ENCODE measurements around the gene RADIL.

The RADIL gene

DNA sequence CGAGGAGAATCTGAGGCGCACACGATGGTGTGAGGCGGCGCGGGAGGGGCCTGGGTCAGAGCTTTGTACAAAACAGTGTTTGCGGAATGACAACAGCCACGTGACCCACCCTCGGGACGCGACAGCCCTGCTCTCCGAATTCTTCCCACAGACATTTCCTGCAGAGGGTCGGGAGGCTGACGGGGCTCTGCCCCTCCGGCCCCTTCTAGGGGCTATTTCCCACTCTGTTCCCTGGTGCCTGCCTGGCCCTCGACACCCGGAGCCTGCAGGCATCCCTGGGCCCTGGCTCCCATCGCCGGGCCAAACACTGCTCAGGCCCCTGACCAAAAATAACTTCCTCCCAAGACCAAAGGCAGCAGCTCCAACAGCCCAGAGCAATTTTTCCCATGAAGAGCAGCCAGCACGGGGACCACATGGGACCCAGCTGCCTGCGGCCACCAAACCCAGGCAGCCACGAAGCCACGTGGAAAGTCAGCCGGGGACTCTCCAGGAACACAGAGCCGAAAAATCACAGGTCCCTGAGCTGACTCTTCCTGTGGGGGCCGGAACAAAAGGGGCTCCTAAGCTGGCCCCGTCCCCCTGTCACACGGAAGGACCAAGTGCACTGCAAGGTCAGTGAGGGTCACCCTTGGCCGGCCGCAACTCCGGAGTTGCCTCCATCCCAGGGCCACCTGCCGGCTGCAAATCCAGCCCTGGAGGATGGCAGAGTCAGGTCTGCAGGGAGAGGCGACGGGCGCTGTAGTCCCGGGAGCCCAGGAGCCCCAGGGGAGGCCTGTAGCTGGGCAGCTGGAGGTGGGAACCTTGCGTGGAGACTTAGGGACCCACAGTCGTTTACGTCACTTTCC is 63.7 kb downstream of the RADIL start:
- Mint-ChIP-seq H3K27ac (no peak overlapping the region), H3K4me3 (no peak overlapping the region), H3K27me3 (ENCODE audit: low read depth) (no peaks in the 10 kb centered on the region), H3K36me3 (ENCODE audit: low read depth) (no peaks in the 10 kb centered on the region), H3K9me3 (no peaks in the 10 kb centered on the region), H3K4me1 (ENCODE audit: low read depth) (peaks cover under 1% of the 10 kb centered on the region)

DNA sequence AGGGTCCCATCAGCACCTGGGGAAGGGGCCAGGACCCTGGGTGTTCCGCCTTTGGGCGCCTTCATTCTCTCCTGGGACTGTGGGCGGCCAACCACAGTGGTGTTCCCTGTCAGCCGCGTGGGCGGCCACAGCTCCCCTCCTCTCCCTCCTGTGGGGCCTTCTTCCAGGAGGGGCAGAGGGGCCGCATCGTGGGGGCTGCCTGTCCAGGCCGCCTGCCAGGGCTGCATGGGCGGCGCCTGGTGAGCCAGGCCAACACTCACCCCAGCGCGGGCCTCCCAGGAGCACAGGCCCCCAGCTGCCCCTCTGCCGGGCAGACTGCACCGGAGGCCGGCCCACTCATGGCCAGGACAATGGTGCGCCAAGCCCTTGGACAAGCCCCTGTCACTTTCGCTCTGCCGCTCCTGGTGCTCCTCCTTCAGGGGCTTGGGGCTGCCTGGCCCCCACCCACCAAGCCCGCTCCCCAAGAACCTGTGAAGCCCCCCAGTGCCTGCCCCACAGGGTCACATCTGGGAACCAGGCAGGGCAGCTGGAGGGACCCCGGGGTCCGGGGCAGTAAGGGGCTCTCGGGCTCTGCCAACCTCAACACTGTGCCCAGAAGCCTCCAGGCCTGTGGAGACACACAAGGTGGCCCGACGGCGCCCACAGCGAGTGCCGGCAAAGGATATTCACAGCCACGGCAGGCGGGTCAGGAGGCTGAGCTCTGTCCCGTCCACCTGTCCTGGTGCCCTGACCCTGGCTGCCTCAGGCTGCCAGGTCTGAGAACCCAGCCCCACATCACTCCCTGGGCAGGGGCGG is 65.3 kb downstream of the RADIL start:
- Mint-ChIP-seq H3K9me3 (peaks cover 6% of the 10 kb centered on the region), H3K4me1 (ENCODE audit: low read depth) (peaks cover 1% of the 10 kb centered on the region), H3K27ac (no peak overlapping the region), H3K36me3 (ENCODE audit: low read depth) (no peaks in the 10 kb centered on the region), H3K27me3 (ENCODE audit: low read depth) (peaks cover 10% of the 10 kb centered on the region), H3K4me3 (no peak overlapping the region)

DNA sequence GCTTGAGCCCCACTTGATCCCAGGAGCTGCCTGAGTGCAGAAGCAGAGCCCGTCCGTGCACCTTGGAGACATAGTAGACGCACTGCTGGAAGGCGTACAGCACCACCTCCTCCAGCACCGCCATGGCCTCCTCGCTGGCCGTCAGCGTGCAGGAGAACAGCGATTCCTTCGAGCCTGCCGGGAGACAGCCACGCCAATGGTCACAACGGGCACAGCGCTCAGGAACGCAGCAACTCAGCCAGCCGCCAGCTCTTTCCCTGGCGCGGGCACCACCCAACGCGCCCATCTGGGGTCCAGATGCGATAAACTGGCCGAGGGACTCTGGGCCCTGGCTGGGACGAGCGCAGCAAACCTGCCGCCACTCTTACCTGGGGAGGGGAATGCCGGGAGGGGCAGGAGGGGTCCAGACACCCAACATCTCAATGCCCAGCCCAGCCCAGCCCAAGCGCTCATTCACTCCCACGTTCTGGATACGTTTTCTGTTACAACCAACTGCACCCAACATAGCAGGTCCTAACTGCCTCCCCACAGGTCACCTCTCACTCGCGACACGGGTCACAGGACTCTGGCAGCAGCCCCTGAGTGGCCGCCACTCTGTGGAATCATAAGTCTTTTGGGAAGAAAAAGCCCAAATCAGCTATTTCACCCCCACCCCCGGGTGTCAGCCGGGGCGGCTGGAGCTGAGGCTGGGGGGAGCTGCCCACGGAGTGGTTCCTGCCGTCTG is 66.2 kb downstream of the RADIL start:
- H3K36me3 Mint-ChIP-seq (ENCODE audit: low read depth), result no peaks in the 10 kb centered on the region
- no peak overlapping the region for H3K4me3 Mint-ChIP-seq
- peaks cover 14% of the 10 kb centered on the region for H3K9me3 Mint-ChIP-seq
- no peak overlapping the region for H3K27ac Mint-ChIP-seq
- peaks cover 17% of the 10 kb centered on the region for H3K27me3 Mint-ChIP-seq (ENCODE audit: low read depth)
- peaks cover 1% of the 10 kb centered on the region for H3K4me1 Mint-ChIP-seq (ENCODE audit: low read depth)

DNA sequence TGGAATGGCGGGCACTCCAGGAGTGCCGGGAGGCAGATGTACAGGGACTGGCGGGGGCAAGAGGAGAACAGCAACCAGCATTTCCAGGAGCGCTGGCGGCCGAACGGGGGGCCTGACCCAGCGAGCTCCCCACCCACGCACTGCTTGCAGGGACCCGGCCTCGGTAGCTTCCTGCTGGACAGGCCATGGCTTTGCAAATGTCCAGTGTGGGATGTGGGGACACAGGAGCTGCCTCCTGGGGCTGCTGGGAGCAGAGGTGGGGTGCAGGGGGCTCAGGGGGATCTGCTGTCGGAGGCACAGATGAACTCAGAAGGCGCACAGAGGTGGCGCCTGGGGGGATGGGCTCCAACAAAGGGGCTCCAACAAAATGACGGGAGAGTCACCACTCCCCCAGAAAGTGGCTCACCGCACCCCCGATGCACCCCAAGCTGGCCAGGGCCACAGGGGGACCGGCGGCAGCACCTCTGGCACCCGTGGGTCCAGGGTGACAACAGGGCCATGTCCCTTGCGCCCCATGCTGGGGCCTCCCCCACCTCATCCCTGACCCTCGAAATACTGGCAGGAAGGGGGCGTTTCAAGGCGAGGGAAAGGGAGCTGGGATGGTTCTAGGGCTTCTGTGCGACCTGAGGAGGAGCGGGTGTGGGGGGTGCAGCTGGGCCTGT is 67.0 kb downstream of the RADIL start:
- peaks cover 14% of the 10 kb centered on the region for H3K9me3 Mint-ChIP-seq
- H3K27ac Mint-ChIP-seq, result no peak overlapping the region
- no peaks in the 10 kb centered on the region for H3K36me3 Mint-ChIP-seq (ENCODE audit: low read depth)
- peaks cover 17% of the 10 kb centered on the region for H3K27me3 Mint-ChIP-seq (ENCODE audit: low read depth)
- H3K4me1 Mint-ChIP-seq (ENCODE audit: low read depth), result peaks cover 1% of the 10 kb centered on the region
- H3K4me3 Mint-ChIP-seq, result no peak overlapping the region

DNA sequence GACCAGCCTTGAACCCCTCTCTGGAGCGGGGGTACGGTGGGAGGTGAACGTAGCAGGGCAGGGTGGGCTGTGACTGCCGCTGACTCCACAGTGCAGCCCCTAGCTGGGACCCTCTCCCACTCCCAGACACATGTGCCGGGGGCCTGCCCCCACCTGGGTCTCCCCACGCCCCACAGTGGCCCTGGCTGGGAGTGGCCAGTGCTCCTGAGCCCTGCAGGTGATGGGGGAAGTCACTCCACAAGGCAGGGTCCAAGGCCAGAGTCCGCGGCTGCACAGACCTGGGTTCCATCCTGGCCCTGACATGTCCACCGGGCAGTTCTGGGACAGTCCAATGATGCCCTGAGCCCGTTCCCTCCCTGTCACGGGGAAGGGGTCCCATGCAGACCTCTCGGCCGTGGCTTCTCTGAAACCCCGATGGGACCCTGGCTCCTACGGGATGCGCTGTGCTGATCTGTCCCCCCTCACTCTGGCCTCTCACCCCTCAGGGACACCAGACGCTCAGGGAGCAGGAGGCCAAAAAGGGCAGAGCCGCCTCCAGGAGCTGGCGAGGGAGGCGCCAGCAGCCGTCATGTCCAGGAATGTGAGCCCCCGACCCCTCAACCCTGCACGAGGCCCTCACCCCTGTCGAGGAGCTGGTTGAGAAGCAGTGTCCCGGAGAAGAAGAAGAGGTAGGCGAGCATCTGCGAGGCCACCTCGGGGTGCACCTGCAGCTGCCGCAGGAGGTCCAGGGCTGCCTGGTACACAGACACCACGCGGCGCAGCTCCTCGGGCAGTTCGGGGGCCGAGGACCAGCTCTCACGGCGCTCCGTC is 67.7 kb downstream of the RADIL start:
- H3K9me3 Mint-ChIP-seq, result peaks cover 14% of the 10 kb centered on the region
- no peaks in the 10 kb centered on the region for H3K36me3 Mint-ChIP-seq (ENCODE audit: low read depth)
- H3K27ac Mint-ChIP-seq, result no peak overlapping the region
- H3K27me3 Mint-ChIP-seq (ENCODE audit: low read depth), result peaks cover 17% of the 10 kb centered on the region
- no peak overlapping the region for H3K4me3 Mint-ChIP-seq
- peaks cover 1% of the 10 kb centered on the region for H3K4me1 Mint-ChIP-seq (ENCODE audit: low read depth)

DNA sequence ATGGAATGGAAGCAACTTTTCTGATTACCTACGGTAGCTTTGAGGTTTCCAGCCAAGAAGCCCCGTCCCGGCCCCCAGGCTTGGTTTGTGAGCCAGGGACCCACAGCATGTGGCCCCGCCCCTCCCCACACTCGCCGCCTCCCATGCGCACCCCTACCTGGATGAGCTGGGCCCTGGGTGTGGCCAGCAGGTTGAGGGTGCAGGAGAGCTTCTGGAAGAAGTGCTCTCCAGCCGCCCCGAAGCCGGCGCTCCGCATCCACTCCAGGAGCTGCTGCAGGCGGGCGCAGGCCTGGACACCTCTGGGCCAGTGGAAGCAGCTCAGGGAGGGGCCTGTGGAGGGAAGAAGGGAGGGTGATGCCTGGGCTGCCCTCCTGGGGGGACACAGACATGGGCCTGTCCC is 68.4 kb downstream of the RADIL start:
- no peaks in the 10 kb centered on the region for H3K36me3 Mint-ChIP-seq (ENCODE audit: low read depth)
- no peak overlapping the region for H3K4me3 Mint-ChIP-seq
- peaks cover 14% of the 10 kb centered on the region for H3K9me3 Mint-ChIP-seq
- H3K4me1 Mint-ChIP-seq (ENCODE audit: low read depth), result peaks cover 3% of the 10 kb centered on the region
- H3K27ac Mint-ChIP-seq, result no peak overlapping the region
- H3K27me3 Mint-ChIP-seq (ENCODE audit: low read depth), result peaks cover 22% of the 10 kb centered on the region

DNA sequence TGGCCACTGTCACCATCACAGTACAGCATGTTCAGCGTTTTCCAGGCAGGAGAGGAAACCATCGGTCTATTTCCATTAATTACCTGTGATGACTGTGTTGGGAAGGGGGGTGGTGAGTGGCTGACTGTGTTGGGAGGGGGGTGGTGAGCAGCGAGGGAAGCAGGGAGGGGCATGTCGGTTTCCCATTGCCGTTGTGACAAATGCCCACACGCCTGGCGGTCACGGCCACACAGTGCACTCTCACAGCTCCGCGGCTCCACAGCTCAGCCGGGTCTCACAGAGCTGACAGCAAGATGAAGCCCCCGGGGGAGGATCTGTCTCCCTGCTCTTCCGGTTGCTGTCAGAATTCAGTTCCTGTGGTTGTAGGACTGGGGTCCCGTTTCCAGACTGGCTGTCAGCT is 69.1 kb downstream of the RADIL start:
- Mint-ChIP-seq H3K27ac (peak overlapping the region; percentile 31), H3K9me3 (peaks cover 14% of the 10 kb centered on the region), H3K36me3 (ENCODE audit: low read depth) (no peaks in the 10 kb centered on the region), H3K27me3 (ENCODE audit: low read depth) (peaks cover 22% of the 10 kb centered on the region), H3K4me1 (ENCODE audit: low read depth) (peaks cover 3% of the 10 kb centered on the region), H3K4me3 (no peak overlapping the region)

DNA sequence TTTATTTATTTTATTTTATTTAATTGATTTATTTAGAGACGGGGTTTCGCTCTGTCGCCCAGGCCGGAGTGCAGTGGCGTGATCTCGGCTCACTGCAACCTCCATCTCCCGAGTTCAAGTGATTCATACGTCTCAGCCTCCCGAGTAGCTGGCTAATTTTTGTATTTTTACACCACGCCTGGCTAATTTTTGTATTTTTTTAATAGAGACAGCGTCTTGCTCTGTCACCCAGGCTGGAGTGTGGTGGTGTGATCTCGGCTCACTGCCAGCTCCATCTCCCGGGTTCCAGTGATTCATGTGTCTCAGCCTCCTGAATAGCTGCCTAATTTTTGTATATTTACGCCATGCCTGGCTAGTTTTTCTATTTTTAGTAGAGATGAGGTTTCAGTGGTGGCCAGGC is 73.8 kb downstream of the RADIL start:
- Mint-ChIP-seq H3K4me1 (ENCODE audit: low read depth) (peaks cover 4% of the 10 kb centered on the region), H3K9me3 (peaks cover 14% of the 10 kb centered on the region), H3K27ac (no peak overlapping the region), H3K4me3 (peak overlapping the region; percentile 37), H3K27me3 (ENCODE audit: low read depth) (peaks cover 46% of the 10 kb centered on the region), H3K36me3 (ENCODE audit: low read depth) (no peaks in the 10 kb centered on the region)

DNA sequence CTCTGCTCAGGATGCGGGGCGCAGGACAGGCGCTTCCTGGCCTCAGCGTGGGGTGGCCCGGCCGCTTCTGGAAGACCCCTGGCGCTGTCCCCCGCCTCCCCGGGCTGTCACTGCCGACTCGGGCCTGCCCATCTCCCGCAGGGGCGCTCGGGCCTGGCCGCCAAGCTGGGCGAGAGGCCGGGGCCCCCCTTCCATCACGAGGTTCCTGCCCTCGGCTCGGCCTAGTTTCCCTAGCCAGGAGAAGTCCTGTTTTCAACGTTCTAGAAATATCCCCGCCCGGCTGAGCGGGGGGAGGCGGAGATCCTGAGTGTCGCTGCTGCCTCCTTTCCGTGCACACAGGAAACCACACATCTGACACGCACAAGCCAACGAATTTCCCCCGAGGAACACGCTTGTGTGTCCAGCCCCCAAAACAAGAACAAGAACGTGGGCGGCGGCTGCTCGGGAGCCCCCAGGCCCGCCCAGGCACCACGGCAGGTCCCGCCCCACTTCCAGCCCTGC is 74.4 kb downstream of the RADIL start:
- H3K27ac Mint-ChIP-seq, result peak overlapping the region; percentile 26
- H3K4me3 Mint-ChIP-seq, result peak overlapping the region; percentile 62
- H3K4me1 Mint-ChIP-seq (ENCODE audit: low read depth), result peaks cover 4% of the 10 kb centered on the region
- no peaks in the 10 kb centered on the region for H3K36me3 Mint-ChIP-seq (ENCODE audit: low read depth)
- peaks cover 14% of the 10 kb centered on the region for H3K9me3 Mint-ChIP-seq
- H3K27me3 Mint-ChIP-seq (ENCODE audit: low read depth), result peaks cover 43% of the 10 kb centered on the region

DNA sequence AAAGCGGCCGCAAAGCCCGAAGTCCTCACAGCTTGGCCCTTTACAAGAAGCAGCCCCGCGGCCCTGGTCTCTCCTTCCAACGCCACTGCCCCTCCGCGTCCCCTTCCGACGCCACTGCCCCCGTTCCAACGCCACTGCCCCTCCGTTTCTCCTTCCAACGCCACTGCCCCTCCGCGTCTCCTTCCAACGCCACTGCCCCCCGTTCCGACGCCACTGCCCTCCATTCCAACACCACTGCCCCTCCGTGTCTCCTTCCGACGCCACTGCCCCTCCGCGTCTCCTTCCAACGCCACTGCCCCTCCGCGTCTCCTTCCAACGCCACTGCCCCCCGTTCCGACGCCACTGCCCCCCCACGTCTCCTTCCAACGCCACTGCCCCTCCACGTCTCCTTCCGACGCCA is 75.0 kb downstream of the RADIL start:
- Mint-ChIP-seq H3K27me3 (ENCODE audit: low read depth) (peaks cover 39% of the 10 kb centered on the region), H3K4me3 (no peak overlapping the region), H3K36me3 (ENCODE audit: low read depth) (no peaks in the 10 kb centered on the region), H3K9me3 (peaks cover 11% of the 10 kb centered on the region), H3K4me1 (ENCODE audit: low read depth) (peaks cover 4% of the 10 kb centered on the region), H3K27ac (no peak overlapping the region)

DNA sequence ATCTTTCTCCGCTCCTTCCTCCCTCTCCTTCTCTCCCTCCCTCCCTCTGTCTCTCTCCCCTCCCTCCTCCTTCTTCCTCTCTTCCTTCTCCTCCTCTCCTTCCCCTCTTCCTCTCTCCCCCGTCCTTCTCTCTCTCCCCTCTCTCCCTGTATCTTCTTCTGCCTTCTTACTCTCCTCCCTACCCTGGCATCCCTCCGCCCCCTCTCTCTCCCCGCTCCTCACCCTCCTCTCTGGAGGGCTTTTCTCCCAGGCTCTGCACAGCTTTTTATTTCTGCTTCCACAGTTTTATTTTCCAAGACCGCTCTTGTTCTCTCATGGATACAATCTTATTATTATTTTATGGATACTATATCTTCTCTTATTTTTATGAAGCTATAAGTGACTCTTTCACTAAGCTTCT is 75.5 kb downstream of the RADIL start:
- no peak overlapping the region for H3K4me3 Mint-ChIP-seq
- H3K27ac Mint-ChIP-seq, result no peak overlapping the region
- H3K9me3 Mint-ChIP-seq, result peaks cover 6% of the 10 kb centered on the region
- H3K36me3 Mint-ChIP-seq (ENCODE audit: low read depth), result no peaks in the 10 kb centered on the region
- H3K4me1 Mint-ChIP-seq (ENCODE audit: low read depth), result peaks cover 4% of the 10 kb centered on the region
- peaks cover 34% of the 10 kb centered on the region for H3K27me3 Mint-ChIP-seq (ENCODE audit: low read depth)

DNA sequence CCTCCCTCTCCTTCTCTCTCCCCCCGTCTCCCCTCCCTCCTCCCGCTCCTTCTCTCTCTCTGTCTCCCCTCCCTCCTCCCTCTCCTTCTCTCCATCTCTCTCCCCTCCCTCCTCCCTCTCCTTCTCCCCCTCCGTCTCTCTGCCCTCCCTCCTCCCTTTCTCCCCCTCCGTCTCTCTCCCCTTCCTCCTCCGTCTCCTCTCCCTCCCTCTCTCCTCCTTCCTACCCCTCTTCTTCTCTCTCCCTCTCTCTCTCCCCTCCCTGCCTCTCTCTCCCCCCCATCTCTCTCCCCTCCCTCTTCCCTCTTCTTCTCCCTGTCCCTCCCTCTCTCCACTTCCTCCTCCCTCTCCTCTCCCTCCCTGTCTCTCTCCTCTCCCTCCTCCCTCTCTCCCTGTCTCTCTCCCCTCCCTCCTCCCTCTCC is 75.9 kb downstream of the RADIL start:
- H3K4me3 Mint-ChIP-seq, result no peak overlapping the region
- H3K27ac Mint-ChIP-seq, result no peak overlapping the region

DNA sequence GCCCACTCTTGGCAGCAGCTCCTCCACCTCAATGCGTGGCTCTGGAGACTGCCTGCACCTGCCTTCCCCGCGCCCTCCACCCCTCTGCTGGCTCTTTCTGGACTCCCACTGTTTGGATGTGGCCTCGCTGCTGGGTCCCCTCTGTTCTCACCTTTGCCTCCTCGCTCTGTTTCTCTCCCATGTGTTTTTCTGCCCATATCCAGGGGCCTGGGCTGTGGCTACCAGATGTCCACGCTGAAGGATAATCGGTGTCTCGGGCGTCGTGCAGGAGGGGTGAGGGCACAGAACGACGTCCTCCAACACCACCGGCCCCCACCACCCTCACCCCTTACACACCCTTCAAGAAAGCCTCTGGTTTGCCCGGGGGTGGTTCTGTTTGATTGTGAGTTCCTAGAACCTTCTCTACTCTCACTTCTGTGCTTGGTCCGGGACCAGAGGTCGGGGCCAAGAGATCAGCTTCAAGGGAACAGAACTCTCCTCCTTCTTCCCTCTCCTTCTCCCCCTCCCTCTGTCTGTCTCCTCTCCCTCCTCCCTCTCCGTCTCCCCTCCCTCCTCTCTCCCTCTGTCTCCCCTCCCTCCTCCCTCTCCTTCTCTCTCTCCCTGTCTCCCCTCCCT is 76.4 kb downstream of the RADIL start:
- Mint-ChIP-seq H3K9me3 (no peaks in the 10 kb centered on the region), H3K27ac (no peak overlapping the region), H3K4me1 (ENCODE audit: low read depth) (peaks cover 4% of the 10 kb centered on the region), H3K4me3 (no peak overlapping the region), H3K36me3 (ENCODE audit: low read depth) (no peaks in the 10 kb centered on the region), H3K27me3 (ENCODE audit: low read depth) (peaks cover 28% of the 10 kb centered on the region)

More for the DNA sequence above, 75.9 kb downstream of the RADIL start:
- H3K27me3 Mint-ChIP-seq (ENCODE audit: low read depth), result peaks cover 30% of the 10 kb centered on the region
- peaks cover 2% of the 10 kb centered on the region for H3K9me3 Mint-ChIP-seq
- peaks cover 4% of the 10 kb centered on the region for H3K4me1 Mint-ChIP-seq (ENCODE audit: low read depth)
- no peaks in the 10 kb centered on the region for H3K36me3 Mint-ChIP-seq (ENCODE audit: low read depth)

All from T-helper 1 cell treated with Interleukin-12 subunit alpha and Interleukin-12 subunit beta and Interleukin-4 antibody, amounts not matched to agents 30 μg/mL and 1 μg/mL, for 36 hours (primary cell).